ENCODE measurements around the gene UACA. TPM values are rescaled to one million over a fixed set of nuclear protein-coding genes. Genes with fewer than 3 reads are reported as not detected.
"Not testable (repeated sequence)": the region's sequence is repeated elsewhere in the genome, so short reads cannot be mapped to it uniquely, and the experiment has no call there.

The UACA gene
- total and polyA plus RNA-seq, 7 donors: 19.1 to 51.0 (median 26.4) TPM

DNA sequence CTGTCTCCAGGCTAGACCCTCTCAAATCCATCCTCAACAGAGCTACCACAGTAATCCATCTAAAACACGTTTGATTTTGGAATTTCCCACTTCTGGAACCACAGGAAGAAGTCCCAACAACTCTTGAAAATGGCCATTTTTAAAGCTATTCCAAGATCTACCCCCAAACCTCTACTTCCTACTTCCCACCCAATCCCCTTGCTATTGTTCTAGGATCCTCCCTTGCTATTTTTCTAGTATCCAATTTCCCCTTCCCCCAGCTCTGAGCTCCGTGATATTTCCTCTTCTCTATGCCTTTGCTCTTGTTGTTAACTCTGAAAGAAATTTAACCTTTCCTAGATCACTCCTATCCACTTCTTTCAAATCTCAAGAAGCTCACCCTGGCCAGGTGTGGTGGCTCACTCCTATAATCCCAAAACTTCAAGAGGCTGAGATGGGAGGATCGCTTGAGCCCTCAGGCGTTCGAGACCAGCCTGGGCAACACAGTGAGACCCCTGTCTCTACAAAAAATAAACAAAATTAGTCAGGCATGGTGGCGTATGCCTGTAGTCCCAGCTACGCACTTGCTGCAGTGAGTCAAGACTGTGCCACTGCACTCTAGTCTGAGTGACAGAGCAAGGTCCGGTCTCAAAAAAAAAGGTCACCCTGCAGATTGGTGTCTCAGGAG lies 13.0 kb downstream of the UACA start:
- TF ChIP-seq EP300 (IDR thresholded peaks at IDR 0.05) (no peak), POLR2A (IDR thresholded peaks at IDR 0.05) (no peak), POLR2AphosphoS5 (IDR thresholded peaks at IDR 0.05) (no peak)
- TF ChIP-seq, protein P1, sequence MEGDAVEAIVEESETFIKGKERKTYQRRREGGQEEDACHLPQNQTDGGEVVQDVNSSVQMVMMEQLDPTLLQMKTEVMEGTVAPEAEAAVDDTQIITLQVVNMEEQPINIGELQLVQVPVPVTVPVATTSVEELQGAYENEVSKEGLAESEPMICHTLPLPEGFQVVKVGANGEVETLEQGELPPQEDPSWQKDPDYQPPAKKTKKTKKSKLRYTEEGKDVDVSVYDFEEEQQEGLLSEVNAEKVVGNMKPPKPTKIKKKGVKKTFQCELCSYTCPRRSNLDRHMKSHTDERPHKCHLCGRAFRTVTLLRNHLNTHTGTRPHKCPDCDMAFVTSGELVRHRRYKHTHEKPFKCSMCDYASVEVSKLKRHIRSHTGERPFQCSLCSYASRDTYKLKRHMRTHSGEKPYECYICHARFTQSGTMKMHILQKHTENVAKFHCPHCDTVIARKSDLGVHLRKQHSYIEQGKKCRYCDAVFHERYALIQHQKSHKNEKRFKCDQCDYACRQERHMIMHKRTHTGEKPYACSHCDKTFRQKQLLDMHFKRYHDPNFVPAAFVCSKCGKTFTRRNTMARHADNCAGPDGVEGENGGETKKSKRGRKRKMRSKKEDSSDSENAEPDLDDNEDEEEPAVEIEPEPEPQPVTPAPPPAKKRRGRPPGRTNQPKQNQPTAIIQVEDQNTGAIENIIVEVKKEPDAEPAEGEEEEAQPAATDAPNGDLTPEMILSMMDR (IDR thresholded peaks at IDR 0.05): no peak
- intact Hi-C loops (cut with DNase I): no loop called here
- 89 to 93% methylated on average over 8 of the region's 8 CpGs for WGBS, 2 donors
- H3K9me3 ChIP-seq: no peaks in the 10 kb centered on the region
- H3K4me3 ChIP-seq: no peak overlapping the region
- no peaks in the 10 kb centered on the region for H3K27me3 ChIP-seq
- H3K4me1 ChIP-seq: peaks cover 0 to 19% (median 9%) of the 10 kb centered on the region in 4 donors
- DNase-seq: no peak
- H3K27ac ChIP-seq: no peak overlapping the region
- no peaks in the 10 kb centered on the region for H3K36me3 ChIP-seq

DNA sequence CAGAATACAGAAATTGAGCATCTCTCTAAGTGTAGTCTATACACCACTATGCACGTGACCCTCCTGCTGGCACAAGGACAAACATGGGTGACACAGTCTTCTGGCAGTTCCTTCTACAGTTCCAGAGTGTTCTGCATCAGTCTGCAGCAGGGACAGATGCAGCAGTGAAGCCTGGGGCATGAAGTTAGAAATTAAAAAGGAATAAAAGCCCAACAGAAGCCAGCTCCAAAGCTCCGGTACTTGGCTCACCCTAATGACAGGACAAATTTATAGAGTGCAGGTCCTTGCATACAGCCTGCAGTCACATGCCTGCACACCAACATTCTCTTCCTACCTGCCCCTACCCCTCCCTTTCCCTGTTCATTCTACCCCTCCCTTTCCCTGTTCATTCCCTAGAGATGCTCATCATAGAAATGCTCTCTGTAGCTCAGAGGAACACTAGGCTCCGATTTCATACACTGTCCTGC lies 15.0 kb downstream of the UACA start:
- Histone ChIP-seq H3K4me1 (peaks cover 0 to 24% (median 11%) of the 10 kb centered on the region in 4 donors), H3K27me3 (no peaks in the 10 kb centered on the region), H3K4me3 (no peak overlapping the region), H3K27ac (no peak overlapping the region), H3K9me3 (no peaks in the 10 kb centered on the region), H3K36me3 (no peaks in the 10 kb centered on the region)
- intact Hi-C loops (cut with DNase I): no loop called here
- TF ChIP-seq, protein P1 (IDR thresholded peaks at IDR 0.05): no peak
- TF ChIP-seq POLR2A (IDR thresholded peaks at IDR 0.05): no peak
- no peak for TF ChIP-seq POLR2AphosphoS5 (IDR thresholded peaks at IDR 0.05)
- no peak for TF ChIP-seq EP300 (IDR thresholded peaks at IDR 0.05)
- peak; percentile 72 for DNase-seq
- 58 to 61% methylated on average over 3 of the region's 3 CpGs for WGBS, 2 donors

DNA sequence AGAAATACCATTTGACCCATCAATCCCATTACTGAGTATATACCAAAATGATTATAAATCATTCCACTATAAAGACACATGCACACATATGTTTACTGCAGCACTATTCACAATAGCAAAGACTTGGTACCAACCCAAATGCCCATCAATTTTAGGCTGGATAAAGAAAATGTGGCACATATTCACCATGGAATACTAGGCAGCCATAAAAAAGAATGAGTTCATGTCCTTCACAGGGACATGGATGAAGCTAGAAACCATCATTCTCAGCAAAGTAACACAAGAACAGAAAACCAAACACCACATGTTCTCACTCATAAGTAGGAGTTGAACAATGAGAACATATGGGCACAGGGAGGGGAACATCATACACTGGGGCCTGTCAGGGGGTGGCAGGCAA lies 16.8 kb downstream of the UACA start:
- H3K36me3 ChIP-seq; H3K27me3 ChIP-seq; intact Hi-C loops (cut with DNase I); H3K4me3 ChIP-seq; H3K9me3 ChIP-seq; DNase-seq; H3K27ac ChIP-seq: not testable (repeated sequence)
- H3K4me1 ChIP-seq: peaks cover 0 to 28% (median 23%) of the 10 kb centered on the region in 4 donors

DNA sequence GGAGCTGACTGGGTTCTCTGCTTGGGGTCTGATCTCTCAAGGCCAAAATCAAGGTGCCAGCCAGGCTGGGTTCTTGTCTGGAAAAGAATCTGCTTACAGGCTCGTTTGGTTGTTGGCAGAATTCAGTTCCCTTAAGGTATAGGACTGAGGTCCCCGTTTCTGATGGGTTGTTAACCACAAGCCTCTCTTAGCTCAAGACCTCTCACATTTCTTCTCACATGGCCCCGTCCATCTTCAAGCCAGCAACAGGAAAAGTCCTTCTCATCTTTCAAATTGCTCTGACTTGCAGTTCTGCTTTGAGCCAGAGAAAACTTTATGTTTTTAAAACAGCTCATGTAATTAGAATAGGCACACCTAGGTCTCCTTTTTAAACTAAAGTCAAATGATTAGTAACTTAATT lies 20.4 kb downstream of the UACA start:
- no peak for TF ChIP-seq POLR2AphosphoS5 (IDR thresholded peaks at IDR 0.05)
- no peak for TF ChIP-seq EP300 (IDR thresholded peaks at IDR 0.05)
- TF ChIP-seq POLR2A (IDR thresholded peaks at IDR 0.05): no peak
- TF ChIP-seq, protein P1 (IDR thresholded peaks at IDR 0.05): no peak
- WGBS, 2 donors: 64 to 71% methylated on average over 3 of the region's 3 CpGs
- H3K4me3 ChIP-seq: peak overlapping the region in 1 of 4 donors; percentile 37
- intact Hi-C loops (cut with DNase I): no loop called here
- H3K36me3 ChIP-seq: no peaks in the 10 kb centered on the region
- no peak for DNase-seq
- peaks cover 0 to 33% (median 28%) of the 10 kb centered on the region in 4 donors for H3K4me1 ChIP-seq
- H3K27ac ChIP-seq: peak overlapping the region; percentile 59 to 76 (median 70)
- no peaks in the 10 kb centered on the region for H3K9me3 ChIP-seq
- H3K27me3 ChIP-seq: no peaks in the 10 kb centered on the region

DNA sequence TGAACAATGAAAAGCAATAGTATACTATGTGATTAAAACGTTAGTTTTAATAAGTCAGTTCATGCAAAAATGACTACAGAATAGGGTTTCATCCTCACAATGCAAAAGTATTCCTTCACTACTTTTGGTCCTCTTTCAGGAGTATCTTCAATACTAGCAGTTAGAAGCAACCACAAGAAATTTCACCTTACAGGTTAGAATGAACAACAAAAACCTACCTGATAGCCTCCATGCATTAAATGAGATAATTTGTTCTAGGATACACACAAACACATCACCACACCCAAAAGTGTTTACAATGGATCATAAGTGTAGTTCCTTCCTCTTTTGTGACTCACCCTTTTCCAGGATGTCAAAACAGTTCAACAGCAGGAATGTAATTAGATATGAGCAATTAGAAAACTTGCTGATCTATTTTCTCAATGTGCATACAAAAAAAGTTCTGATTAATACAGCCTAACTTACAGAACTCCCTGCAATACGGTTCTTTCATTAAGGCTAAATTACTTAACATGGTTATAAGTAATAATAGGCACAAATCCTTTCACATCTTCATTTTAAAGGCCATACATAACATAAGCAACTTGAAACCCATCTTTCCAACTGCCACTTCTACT lies 21.6 kb downstream of the UACA start:
- TF ChIP-seq EP300 (IDR thresholded peaks at IDR 0.05): no peak
- peak in 1 of 4 donors; percentile 43 for TF ChIP-seq POLR2AphosphoS5 (IDR thresholded peaks at IDR 0.05)
- no peak for TF ChIP-seq POLR2A (IDR thresholded peaks at IDR 0.05)
- TF ChIP-seq, protein P1 (IDR thresholded peaks at IDR 0.05): no peak
- no peaks in the 10 kb centered on the region for H3K36me3 ChIP-seq
- peaks cover 0 to 33% (median 27%) of the 10 kb centered on the region in 4 donors for H3K4me1 ChIP-seq
- DNase-seq: no peak
- no peaks in the 10 kb centered on the region for H3K27me3 ChIP-seq
- H3K4me3 ChIP-seq: no peak overlapping the region
- no peaks in the 10 kb centered on the region for H3K9me3 ChIP-seq
- H3K27ac ChIP-seq: peak overlapping the region; percentile 60 to 76 (median 70)
- intact Hi-C loops (cut with DNase I): no loop called here
- WGBS, 2 donors: 28 to 64% methylated on average over 2 of the region's 2 CpGs
